ENCODE results near the gene ASCC1.

ASCC1 gene

DNA sequence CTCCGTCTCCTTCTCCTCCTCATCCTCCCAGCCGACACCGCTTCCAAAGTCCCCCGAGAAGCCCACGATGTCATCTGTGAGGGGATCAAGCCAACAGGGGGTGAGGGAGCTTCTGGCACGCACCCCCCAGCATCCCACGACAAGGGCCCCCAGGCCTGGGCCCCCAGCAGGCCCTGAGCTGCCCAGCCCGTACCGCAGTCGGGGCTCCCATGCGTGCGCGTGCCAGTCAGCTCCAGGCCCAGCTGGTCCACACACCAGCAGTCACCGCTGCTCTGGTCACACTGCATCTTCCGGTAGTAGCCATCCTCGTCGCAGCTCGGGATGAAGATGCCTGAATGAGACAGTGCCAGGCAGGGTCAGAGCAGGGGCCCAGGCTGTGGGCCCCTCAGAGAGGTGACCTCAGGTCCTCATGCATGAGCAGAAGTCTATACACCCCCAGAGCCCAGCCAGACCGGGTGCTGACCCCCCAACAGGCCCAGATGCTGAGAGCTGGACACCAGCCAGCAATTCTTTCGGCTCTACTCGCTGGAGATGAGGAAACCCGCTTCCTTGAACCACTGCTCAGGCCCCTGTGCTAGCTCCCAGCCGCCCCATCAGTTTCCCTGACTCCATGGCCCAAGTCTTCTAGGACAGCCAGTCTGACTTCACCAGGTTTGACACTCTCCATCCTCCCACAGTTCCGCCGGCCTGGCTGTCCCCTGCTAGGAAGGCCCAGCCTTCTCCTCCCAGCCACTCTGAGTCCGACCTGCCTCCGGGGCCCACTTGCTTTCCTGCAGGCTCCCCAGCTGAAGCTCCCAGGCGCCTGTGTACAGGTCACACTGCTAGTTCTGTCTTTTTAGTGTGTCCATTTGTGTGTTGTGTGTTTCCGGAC, 153.0 kb downstream of the ASCC1 start:
- DNase-seq, result no peak

DNA sequence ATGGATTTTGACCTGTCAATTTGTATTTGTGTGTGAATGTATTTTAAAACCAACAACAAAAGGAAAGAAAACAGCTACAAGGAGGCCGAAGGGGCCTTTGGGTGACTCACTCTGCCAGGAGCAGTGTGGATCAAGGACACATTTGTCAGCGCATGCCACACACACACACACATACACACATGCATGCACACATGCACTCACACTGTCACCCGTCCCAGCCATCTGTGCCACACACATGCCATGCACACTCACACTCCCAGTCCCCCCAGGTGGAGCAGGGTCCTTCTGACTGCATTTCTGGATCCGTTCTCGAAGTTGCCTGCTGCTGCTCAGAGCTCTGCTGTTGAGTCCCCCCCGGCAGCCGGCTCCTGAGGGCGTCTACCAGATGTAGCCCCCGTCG, 153.7 kb downstream of the ASCC1 start:
- no peak for DNase-seq

DNA sequence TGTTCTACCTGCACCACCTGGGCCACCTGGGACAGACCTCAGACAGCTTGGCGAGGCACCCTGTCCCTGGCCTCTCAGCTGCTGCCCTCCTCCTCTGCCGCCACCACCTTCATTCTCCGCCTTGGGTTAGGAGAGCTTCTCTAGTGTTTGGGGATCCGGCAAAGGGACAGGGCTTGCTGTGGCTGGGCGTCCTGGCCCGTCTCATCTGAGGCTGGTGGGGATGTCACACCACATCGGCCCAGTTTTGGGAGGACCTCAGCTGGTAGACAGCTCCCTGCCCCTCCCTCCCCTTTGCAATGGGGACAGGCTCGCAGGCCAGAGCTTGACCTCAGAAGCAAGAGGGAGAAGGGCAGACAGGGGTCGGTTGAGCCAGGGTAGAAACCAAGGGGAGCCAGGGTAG, 154.1 kb downstream of the ASCC1 start:
- no peak for DNase-seq

DNA sequence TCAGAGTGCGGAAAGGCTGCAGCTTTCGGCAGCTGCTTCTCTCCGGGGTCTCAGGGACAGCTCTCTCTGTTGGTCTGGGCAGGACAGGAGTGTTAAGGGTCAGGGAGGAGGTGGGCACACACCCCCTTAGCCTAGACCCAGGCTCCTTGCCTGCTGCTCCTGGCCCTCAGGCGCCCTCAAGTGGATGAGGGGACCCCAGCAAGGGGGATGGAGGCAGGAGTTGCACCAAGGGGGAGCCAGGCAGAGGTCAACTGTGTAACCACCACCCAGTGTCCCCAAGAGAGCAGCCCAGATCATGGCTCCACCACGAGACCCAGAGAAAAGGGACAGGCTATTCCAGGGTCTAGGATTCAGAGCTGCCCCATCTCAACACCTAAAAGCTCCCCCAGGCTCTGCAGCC, 154.6 kb downstream of the ASCC1 start:
- DNase-seq, result no peak

DNA sequence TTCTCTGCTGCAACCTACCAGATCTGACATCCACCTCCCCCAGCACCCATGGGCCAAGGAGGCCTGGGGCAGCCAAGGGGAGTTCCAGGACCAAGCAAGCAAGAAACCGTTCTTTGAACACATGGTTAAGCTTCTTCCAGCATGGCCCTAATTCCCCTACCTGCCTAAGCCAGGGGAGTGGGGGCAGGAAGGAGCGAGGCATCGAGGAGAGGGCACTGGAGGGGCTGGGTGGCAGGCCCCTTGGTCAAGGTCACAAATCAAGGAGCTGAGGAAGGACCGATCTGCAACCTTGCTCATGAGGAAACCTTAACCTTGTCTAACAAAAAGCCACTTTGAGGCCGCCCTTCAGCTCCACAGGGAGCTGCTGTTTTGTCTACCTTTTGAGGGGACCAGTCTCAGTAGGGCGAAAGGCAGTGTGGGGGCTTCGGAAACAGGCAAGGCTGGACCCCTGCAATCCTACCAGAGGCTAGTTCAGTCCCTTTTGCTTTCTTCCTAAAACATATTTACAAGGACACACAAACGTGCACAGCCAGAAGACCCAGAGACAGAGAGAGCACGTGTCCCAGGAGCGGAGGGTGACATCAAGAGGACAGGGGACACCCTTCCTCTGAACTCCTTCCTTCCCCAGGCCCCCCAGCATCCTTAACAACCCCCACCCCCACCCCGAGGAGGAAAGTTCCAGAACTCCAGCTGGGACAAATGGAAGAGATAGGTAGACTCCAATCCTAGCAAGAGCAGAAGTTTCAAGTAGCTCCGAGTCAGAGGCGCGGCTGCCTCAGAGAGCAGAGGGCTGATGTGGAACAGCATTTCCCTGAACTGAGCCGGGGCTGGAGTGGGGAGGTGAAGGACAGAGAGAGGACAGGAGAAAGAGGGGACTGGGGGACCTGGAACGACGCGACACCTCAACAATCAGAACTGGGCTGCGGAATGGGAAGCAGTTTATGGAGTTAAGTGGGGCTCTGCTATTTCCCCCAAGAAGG, 155.9 kb downstream of the ASCC1 start:
- DNase-seq, result no peak

DNA sequence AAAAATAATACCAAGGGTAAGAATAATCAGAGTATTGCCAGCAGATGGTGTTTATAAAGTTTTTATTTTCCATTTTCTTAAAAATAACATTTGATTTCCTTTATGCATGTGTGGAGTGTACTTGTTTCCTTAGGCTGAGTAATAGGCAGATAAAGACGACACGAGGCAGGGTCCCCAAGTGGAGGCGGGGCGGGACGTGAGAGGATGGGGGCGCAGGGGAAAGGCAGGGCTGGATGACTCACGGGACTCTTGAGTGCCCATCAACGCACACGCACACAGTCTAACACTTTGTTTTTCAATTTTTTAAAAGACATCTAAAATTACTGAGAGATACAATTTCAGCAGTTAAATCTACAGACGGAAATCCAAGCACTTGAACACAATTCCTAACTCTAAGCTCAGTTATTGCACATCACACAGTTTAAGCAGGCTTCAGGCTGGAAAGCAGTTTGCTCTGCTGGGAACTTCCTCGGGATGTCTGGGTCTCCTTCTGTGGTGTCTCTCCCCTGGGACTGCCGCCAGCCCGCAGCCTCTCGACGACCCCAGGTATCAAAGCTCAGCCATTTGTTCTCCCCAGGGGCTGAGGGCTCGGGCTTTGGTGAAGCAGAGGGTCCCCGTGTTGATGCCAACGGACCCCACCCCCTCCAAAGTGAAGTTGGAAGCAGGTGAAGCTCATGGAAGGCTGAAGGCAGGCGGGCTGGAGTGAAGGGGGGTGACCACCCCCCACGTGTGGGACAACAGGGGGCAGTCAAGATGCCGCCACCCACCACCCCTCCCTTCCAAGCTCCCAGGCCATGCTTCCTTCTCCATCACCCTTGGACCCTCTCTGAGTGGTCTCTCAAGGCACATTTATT, 156.9 kb downstream of the ASCC1 start:
- DNase-seq, result no peak

DNA sequence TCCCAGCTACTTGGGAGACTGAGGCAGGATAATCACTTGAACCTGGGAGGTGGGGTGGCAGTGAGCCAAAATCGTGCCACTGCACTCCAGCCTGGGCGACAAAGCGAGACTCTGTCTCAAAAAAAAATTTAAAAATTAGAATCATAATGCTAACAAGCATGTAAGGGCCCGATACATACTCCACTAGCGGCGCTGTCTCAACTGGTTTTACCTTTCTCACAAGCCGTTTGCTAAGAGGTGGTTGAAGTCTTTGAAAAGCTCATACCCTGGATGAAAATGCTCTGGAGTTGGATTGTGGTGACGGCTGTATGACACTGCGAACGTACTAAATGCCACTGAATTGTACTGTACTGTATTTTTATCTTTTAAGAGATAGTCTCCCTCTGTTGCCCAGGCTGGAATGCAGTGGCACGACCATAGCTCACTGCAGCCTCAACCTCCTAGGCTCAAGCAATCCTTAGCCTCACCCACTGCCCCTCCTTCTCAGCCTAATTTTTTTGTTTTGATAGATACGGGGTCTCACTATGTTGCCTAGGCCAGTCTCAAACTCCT, 157.7 kb downstream of the ASCC1 start:
- DNase-seq, result no peak

DNA sequence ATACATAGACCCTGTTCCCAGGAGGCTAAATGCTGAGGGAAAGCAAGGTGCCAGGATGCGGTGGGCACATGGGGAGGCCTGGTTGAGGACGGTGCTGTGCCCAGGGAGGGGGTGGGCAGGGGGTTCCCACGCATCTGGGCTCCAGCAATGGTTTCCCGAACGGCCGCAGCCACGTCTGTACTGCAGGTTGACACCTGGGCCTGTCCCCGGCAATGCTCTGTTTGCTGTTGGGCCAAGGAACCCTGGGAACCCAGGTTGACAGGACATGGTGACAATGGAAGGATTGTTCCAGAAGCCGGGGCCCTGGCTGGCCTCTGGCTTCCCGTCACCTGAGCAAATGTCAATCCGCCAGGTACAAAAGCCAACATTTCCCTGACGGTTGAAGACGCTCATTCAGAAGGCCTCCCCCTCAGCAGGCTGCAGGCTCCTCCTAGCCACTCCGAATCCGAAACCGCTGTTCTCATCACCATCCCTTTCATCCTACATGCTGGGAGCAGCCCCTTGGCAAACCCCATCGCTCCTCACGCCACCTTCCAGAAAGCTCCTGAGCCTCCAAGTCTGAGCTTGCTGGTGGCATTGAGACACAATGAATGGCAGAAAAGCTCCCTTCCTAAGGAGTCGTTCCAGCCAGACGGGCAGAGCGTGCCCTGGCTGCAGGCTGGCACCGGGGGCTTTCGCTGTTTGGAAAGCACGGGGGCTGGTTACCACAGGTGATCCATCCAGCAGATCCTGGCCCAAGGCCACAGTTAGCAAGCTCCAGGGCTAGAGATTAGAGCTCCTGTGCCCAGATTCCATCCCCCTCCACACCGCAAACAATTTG, 158.9 kb downstream of the ASCC1 start:
- DNase-seq, result no peak

DNA sequence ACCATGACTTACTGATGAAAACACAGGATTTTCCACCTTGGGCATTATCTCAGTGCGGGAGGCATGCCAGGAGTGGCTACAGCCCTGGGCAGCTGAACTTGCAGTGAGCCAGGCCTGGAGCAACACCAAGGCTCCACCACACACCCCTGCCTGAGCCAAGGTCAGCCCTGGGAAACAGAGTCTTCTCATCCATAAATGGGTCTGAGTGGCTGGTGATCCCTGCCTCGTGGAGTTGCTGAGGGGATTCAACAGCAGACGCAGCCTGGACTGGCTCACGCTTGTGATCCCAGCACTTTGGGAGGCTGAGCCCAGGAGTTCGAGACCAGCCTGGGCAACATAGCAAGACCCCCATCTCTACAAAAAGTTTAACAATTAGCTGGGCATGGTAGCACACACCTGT, 160.0 kb downstream of the ASCC1 start:
- DNase-seq, result no peak

DNA sequence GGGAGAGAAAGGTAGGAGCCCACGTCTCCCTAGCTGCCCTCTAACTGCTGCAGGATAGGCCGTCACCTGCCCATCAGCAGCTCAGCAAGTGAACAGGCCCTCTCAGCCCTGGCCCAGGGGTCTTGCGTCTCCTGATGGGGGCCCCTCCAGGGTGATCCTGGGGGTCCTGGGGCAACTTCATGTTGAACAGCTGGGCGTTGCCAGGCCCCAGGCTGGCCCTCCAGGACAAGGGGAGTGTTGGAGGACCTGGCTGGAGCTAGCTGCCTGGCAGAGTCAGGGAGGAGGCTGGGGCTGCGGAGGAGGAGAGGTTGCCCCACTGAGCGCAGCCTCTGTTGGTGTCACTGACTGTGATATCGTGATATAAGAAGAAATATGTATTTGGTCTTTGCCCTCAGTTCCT, 162.4 kb downstream of the ASCC1 start:
- DNase-seq, result no peak

DNA sequence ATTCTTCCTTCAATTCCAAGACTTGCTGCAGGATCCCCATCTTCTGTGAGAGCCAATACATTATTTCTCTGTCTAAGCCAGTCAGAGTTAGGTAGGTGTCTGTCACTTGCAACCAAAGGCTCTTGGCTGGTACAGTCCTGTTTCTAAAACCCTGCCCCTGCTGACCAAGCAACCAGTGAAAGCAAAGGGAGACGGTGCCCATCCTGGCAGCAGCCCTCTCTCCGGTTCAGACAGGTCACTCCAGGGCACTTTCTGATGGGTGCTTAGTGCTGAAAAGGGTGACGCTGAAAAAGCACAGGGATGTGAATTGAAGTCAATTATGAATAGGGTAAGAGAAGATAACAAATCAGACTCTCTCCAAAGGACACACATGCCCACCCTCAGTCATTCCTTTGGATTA, 165.2 kb downstream of the ASCC1 start:
- no peak for DNase-seq

DNA sequence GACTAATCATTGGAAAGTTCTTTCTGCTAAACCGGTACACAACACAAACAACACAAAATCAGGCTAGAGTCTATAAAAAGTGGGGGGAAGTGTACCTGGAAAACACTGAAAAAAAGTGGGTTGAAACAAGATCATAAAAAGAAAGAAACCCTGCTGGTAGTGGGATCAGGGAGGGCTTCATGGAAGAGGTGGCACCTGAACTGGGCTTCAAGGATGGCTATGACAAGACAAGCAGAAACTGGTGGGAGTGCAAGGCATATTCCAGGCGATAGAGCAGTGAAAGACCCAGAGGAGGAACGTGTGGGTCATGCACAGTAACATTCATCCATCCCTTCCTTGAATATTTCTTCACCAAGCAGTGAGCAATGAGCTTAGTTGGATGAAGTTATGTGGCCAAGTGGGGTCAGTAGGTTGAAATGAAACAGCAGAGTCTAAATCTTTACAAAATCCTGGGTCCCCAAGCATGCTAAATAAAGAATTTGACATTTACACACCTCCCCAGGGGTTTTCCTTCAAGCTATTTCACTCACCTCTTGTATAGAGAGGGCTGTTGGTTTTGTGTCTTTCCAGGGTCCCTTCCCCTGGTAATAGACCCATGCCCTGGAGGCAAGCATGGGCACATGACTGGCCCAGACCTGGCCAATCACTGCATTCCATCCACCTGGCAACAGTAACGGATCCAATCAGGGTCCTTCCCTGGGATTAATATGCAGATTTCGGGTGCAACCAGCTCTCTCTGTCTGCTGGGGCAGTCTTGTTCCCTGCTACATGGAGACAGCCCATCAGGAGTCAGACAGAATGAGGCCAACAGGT, 165.9 kb downstream of the ASCC1 start:
- no peak for DNase-seq

DNA sequence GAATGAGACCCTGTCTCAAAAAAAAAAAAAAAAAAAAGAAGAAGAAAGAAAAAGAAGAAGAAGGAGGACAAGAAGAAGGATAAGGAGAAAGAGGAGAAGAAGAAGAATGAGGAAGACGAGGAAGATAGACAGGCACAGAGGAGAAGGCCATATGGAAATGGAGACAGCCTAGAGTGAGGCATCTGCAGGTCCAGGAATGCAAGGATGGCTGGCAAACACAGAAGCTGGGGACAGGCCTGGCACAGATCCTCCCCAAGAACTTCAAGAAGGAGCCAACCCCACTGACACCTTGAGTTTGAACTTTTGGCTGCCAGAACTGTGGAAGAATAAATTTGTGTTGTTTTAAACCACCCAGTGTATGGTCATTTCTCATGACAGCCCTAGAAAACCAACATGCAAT, 166.6 kb downstream of the ASCC1 start:
- DNase-seq, result no peak

DNA sequence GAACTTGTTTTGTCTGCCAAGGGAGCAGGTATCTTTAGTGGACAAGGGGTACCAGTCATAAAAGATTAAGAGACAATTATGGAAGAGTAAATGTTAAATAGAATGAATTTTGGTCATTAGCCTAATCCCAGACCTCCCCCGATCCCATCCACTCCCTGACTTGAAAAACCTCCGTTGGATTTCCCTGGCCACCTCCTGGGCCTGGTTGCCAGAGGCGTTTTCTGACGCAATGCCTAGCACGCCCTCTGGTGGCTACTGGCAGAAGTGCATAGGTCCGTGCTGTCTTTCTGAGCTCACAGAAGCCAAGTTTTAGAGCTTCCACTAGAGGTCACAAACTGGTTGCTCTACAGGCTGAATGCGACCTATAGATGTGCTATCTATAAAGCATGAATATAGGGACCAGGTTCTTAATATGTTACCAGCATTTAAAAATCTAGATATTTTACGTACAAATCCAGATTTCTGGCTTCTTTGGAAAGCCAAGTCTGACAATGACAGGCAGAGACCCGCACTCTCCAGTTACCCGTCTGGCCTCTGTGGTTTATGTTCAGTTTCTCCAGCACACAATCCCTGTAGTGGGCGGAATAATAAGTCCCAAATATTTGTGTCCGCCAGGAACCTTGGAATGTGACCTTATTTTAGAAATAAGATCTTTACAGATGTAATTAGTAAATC, 167.5 kb downstream of the ASCC1 start:
- DNase-seq, result peak; percentile 49
